GM21576 (cell line): Measurements from ENCODE around the gene ATXN7L1.
"Not testable (repeated sequence)": the region's sequence is repeated elsewhere in the genome, so short reads cannot be mapped to it uniquely, and the experiment has no call there.

Experiments
- ATAC-seq: cut with Tn5 transposase; IDR thresholded peaks from one replicate; pipeline ENCODE4 v1.9.1; 2021; ENCODE audit warnings: mild to moderate bottlenecking, moderate library complexity; ENCODE audit not compliant: unreplicated experiment

ATXN7L1 gene

GRCh38 chr7:105623906-105624305 is 252.5 kb downstream of the ATXN7L1 start:
- no peak for ATAC-seq

GRCh38 chr7:105623378-105623777 is 253.0 kb downstream of the ATXN7L1 start:
- no peak for ATAC-seq

- ATAC-seq, result no peak
Measured at GRCh38 chr7:105622106-105622731, 254.2 kb downstream of the ATXN7L1 start.

GRCh38 chr7:105621617-105622016 is 254.8 kb downstream of the ATXN7L1 start:
- ATAC-seq, result no peak

GRCh38 chr7:105621176-105621575 is 255.2 kb downstream of the ATXN7L1 start:
- ATAC-seq, result no peak

GRCh38 chr7:105619590-105619989 is 256.8 kb downstream of the ATXN7L1 start:
- ATAC-seq, result no peak

GRCh38 chr7:105618016-105618296 is 258.4 kb downstream of the ATXN7L1 start:
- ATAC-seq, result no peak

- no peak for ATAC-seq
Measured at GRCh38 chr7:105617280-105618015, 259.0 kb downstream of the ATXN7L1 start.

GRCh38 chr7:105614341-105614840 is 262.0 kb downstream of the ATXN7L1 start:
- no peak for ATAC-seq

GRCh38 chr7:105613611-105614330 is 262.6 kb downstream of the ATXN7L1 start:
- no peak for ATAC-seq

GRCh38 chr7:105612806-105613205 is 263.6 kb downstream of the ATXN7L1 start:
- ATAC-seq, result no peak

- no peak for ATAC-seq
Measured at GRCh38 chr7:105611856-105612775, 264.3 kb downstream of the ATXN7L1 start.

- no peak for ATAC-seq
Measured at GRCh38 chr7:105610165-105610930, 266.1 kb downstream of the ATXN7L1 start.

- no peak for ATAC-seq
Measured at GRCh38 chr7:105602325-105603305, 273.8 kb downstream of the ATXN7L1 start.

- ATAC-seq, result no peak
Measured at GRCh38 chr7:105600720-105601550, 275.5 kb downstream of the ATXN7L1 start.

GRCh38 chr7:105599551-105599950 is 276.8 kb downstream of the ATXN7L1 start:
- ATAC-seq, result no peak

- ATAC-seq, result not testable (repeated sequence)
Measured at GRCh38 chr7:105599080-105599479, 277.3 kb downstream of the ATXN7L1 start.

GRCh38 chr7:105596866-105597265 is 279.5 kb downstream of the ATXN7L1 start:
- no peak for ATAC-seq
